Measurements from ENCODE around the gene S100A1.
"Not testable (repeated sequence)": the region's sequence is repeated elsewhere in the genome, so short reads cannot be mapped to it uniquely, and the experiment has no call there.

Gene S100A1

DNA sequence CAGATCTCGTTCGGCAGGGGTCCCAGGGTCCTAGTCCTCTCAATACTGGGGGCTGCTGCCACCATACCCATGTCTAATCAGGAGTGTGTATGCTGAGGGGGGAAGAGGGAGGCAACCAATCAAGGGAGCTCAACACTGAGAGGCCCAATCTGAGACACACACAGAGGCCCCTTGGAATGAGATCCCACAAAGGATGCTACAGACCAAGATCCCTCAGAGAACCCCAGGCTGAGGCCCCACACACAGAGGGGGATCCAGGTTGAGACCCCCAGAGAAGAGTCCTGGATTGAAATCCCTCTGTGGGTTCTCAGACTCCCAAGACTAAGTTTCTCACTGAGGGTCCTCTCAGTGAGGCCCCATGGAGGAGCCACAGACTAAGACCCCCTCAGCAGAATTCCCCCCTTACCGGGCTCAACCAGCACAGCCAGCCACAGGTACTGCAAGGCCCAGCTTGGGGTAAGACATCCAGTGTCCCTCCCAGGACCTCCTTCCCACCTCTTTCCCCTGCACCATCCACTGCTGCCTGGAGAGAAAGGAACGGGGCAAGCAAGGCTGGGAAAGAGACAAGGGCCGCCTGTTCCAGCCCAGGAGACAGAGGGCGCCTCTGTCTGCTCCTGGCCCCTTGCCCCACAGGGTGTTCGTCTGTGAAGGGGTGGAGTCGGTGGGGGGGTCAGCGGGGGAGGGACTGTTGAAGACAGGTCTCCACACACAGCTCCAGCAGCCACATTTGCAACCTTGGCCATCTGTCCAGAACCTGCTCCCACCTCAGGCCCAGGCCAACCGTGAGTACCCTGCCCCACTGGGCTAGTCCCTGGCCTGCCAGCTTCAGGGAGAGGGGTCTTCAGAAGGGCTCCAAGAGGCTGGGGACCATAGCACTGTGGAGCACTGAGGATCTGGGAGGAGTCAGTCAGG, at the start of gene S100A1:
Gene S100A1, plus strand, starts transcription at position 720 of the 912 bp plus-strand sequence. CDS start 2,088 bp downstream, outside the sequence.
- in situ Hi-C loops (cut with HindIII; ENCODE audit: low sequenced_read_pairs): no loop called here

DNA sequence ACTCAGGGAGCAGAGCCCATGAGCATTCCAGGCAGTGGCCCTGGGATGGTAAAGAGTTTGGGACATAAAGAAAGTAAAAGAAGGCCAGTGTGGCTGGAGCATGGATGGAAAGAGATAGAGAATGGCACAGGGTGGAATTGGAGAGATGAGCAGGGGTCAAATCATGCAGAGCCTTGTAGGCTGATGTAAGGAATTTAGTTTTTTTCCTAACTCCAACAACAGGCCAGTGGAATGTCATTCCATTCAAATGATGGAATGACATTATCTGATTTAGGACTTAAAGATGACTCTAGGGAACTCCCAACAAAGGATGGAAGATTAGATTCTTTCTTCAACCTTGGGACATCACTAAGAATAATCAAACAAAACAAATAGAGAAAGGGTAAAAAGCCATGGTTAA, 49.7 kb upstream of the S100A1 start:
- in situ Hi-C loops (cut with HindIII; ENCODE audit: low sequenced_read_pairs): loop anchor here (10.0 kb wide), 1 partner anchor 224 kb away; the partner anchor contains the start of gene S100A9

DNA sequence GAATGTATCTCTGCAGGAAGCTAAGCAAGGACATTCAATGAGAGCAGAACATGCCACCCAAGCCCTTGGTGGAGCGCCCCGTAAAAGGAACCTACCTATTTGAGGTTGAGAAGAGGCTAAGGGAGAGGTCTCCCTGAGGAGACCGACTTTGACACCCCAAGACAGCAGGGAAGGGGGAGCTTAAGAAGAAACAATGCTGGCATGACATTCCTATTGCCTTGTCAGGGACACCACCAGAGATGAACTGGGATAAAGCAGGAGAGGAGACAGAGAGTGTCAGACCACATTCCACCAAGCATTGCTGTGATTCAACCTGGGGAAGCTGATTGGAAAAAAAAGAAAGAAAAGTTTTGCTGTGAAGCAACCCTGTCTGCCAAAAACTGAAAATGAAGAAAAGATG, 49.3 kb upstream of the S100A1 start:
- in situ Hi-C loops (cut with HindIII; ENCODE audit: low sequenced_read_pairs): loop anchor here (10.0 kb wide), 1 partner anchor 224 kb away; the partner anchor contains the start of gene S100A9

DNA sequence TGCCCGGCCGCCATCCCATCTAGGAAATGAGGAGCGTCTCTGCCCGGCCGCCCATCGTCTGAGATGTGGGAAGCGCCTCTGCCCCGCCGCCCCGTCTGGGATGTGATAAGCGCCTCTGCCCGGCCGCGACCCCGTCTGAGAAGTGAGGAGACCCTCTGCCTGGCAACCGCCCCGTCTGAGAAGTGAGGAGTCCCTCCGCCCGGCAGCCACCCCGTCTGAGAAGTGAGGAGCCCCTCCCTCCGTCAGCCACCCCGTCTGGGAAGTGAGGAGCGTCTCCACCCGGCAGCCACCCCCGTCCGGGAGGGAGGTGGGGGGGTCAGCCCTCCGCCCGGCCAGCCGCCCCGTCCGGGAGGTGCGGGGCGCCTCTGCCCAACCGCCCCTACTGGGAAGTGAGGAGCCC, 45.4 kb upstream of the S100A1 start:
- in situ Hi-C loops (cut with HindIII; ENCODE audit: low sequenced_read_pairs): not testable (repeated sequence)

DNA sequence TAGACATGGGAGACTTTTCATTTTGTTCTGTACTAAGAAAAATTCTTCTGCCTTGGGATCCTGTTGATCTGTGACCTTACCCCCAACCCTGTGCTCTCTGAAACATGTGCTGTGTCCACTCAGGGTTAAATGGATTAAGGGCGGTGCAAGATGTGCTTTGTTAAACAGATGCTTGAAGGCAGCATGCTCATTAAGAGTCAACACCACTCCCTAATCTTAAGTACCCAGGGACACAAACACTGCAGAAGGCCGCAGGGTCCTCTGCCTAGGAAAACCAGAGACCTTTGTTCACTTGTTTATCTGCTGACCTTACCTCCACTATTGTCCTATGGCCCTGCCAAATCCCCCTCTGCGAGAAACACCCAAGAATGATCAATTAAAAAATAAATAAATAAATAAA, 44.7 kb upstream of the S100A1 start:
- in situ Hi-C loops (cut with HindIII; ENCODE audit: low sequenced_read_pairs): not testable (repeated sequence)

DNA sequence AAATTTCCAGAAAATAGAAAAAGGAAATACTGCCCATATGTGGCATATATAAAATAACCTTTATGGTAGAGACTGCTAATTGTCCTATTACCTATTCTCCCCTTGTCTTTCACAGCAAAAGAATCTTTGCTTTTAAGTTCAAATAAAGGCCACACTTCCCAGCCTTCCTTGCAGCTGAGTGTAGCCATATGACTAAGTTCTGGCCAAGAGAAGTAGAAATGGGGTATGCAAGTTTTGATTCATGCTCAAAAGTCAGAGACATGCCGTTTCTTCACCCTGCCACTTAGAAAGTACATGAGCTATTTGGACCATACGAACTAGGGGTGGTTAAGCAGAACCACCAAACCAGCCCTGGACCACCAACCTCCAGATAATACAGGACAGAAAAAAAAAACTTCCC, 44.3 kb upstream of the S100A1 start:
- in situ Hi-C loops (cut with HindIII; ENCODE audit: low sequenced_read_pairs): no loop called here

DNA sequence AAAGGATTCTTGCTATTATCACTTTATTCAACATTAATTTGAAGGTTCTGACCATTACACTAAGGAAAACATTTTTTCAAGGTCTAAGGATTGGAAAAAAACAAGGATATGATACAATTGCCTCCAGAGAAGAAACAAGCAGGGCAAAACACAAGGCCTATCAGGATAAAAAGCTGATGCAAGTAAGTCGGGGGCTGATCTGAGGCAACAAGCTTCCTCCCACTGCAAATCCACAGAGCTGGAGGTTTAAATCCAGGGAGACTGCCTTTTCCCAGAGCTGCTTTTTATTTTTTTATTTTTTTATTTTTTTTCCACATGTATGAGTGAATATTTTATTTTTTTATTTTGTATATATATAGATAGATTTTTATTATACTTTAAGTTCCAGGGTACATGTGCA, 43.2 kb upstream of the S100A1 start:
- in situ Hi-C loops (cut with HindIII; ENCODE audit: low sequenced_read_pairs): no loop called here

DNA sequence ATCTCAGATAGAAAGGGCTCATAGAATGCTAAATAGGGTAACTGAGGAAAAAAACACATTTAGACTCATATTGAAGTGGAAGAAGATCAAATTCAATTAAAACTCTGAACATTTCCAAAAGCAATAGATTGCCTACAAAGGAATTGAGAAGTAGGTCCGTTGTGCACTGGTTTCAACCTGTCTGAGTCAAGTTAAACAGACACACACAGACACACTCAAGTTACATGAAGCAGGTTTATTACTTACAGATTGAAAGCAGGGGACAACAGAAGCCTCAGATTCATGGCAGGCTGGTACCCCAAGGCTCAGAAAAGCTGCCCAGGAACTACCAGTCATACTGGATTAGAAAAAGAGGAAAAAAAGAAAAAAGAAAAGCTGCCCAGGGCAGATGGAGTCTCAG, 41.9 kb upstream of the S100A1 start:
- in situ Hi-C loops (cut with HindIII; ENCODE audit: low sequenced_read_pairs): no loop called here

DNA sequence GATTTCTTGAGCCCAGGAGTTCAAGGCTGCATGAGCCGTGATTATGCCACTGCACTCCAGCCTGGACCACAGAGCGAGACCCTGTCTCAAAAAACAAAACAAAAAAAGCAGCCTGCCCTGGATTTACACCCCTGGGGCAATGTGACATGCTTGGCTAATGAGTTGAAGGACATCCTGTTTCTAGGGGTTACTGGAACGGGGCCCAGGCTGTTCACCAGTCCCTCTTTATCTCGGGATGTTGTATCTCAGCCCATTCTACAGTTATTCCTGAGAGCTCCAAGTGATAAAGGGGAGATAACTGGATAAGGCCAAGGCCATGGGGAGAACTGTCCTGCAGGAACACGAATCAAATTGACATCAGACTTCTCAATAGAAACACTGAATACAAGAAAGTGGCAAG, 40.9 kb upstream of the S100A1 start:
- in situ Hi-C loops (cut with HindIII; ENCODE audit: low sequenced_read_pairs): no loop called here

DNA sequence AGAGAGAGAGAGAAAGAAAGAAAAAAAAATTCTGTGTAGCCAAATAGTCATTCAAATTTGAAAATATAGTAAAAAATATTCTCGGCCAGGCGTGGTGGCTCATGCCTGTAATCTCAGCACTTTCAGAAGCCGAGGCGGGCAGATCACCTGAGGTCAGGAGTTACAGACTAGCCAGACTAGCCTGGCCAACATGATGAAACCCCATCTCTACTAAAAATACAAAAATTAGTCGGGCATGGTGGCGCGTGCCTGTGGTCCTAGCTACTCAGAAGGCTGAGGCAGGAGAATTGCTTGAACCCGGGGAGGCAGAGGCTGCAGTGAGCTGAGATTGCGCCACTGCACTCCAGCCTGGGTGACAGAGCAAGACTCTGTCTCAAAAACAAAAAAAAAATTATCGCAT, 40.2 kb upstream of the S100A1 start:
- in situ Hi-C loops (cut with HindIII; ENCODE audit: low sequenced_read_pairs): not testable (repeated sequence)

DNA sequence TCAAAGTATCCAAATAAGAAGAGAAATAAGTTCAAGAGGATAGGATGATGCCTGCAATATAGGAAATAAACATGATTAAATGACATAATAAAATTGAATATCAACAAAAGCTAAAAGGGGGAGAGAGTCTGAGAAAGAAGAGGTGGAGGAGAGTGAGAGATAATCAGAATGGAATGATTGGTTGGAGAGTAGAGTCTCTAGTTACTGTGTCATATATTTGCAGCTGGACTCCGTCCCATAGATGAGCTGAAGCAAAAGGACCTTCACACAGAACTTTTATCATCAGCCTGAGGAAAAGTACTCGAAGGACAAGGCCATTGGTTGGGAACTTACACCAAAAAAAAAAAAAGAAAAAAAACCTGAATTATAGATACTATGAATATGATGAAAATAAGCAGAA, 39.8 kb upstream of the S100A1 start:
- in situ Hi-C loops (cut with HindIII; ENCODE audit: low sequenced_read_pairs): no loop called here

DNA sequence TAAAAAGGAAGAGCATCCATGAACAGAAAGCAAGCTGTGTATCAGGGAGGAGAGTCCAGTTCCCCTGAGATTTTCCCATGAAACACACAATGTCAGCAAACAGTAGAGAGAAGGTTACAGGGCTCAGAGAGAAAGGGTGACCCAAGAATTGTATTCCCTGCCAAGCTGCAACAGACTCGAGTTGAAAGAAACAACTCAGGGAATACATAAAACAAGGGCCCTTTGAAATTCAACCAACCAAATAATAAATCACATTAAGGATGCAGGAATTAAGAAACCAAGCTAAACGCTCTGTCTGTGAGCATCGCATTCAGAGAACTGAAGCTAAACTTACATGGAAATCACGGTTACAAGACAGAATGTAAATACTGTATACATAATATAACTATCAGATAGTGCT, 35.5 kb upstream of the S100A1 start:
- in situ Hi-C loops (cut with HindIII; ENCODE audit: low sequenced_read_pairs): no loop called here

DNA sequence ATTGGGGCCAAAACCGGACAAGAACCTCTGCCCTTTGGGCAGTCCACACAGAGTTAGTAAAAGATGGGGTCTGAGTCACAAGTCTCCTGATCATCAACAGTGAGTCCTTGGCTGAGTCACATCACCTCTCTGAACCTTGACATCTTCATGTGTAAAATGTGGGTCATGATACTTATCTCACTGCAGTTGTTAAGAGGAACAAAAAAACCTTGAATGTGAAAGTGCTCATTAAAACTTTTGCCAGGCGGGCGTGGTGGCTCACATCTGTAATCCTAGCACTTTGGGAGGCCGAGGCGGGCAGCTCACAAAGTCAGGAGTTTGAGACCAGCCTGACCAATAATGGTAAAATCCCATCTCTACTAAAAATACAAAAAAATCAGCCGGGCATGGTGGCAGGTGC, 31.0 kb upstream of the S100A1 start:
- in situ Hi-C loops (cut with HindIII; ENCODE audit: low sequenced_read_pairs): no loop called here

DNA sequence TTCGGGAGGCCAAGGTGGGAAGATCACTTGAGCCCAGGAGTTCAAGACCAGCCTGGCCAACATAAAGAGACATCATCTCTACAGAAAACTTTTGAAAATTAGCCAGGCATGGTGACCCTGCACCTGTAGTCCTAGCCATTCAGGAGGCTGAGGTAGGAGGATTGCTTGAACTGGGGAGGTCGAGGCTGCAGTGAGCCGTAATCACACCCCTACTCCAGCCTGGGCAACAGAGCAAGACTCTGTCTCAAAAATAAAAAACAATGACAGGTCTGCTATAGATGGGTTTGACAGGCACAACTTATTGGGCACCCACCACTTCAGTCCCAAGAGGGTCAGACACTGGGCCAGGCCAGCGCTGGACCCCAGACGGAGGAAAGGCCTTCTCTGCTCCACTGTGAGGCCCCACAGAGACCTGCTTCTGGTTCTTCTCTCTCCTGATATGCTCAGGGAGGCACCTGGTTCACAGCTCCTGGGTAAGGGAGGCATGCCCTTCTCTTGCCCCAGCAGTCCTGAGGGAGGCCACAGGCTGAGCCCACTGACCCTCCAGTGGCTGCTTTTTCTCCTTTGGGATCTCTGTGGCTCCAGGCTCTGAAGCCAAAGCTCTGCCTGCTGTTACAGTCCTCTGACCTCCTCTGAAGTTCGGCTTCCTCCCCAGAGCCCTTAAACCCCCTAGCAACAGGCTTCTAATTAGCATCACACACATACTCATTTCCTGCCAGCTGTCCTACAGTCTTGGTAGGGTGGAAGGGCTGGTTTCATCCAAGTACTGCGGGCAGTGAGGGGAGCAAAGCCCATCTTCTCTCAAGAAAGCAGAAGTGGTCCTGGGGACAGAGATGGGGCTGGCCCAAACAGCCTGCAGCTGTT, 29.7 kb upstream of the S100A1 start:
- in situ Hi-C loops (cut with HindIII; ENCODE audit: low sequenced_read_pairs): no loop called here

DNA sequence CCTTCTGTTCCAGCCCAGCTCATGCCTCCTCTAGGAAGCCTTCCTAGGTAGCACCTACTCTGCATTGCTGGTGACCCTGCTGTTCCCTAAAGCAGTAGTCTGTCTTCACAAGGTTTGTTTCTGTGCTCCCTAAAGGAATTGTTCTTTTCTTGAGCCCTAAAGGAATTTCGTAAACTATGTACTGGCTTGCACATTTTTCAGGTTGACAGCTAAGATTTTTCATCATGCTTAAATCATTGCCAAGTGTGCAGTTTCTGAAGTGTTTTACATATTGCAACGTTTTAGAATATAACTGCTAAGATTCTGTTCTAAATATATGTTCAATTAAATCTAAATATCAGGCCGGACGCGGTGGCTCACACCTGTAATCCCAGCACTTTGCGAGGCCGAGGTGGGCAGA, 28.4 kb upstream of the S100A1 start:
- in situ Hi-C loops (cut with HindIII; ENCODE audit: low sequenced_read_pairs): no loop called here

DNA sequence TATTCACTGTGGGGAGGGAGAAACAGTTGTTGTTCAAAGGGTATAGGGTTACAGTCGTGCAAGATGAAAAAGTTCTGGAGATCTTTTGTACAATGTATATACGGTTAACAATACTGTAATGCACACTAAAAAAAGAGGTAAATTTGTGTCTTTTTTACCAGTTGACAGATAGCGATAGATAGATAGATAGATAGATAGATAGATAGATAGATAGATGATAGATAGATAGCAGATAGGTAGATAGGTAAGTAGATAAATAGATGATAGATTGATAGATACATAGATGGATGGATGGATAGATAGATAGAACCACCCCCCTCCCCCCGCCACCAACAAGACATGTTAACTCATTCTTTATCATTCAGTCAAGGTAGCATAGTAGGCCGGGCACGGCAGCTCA, 25.5 kb upstream of the S100A1 start:
- in situ Hi-C loops (cut with HindIII; ENCODE audit: low sequenced_read_pairs): no loop called here

DNA sequence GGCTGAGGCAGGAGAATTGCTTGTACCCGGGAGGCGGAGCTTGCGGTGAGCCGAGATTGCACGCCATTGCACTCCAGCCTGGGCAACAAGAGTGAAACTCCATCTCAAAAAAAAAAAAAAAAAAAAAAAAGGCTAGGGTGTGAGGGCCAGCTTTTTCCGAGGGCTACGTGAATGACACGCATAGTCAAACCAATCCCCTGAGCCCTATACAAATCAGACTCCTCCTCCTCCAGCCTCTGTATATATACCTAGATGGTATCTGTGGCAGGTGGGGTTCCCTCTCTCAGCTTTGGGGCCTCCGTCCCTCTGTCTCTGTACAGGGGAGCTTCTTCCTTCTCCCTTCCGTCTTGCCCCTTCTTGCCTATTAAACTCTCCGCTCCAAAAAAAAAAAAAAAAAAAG, 22.0 kb upstream of the S100A1 start:
- in situ Hi-C loops (cut with HindIII; ENCODE audit: low sequenced_read_pairs): no loop called here

DNA sequence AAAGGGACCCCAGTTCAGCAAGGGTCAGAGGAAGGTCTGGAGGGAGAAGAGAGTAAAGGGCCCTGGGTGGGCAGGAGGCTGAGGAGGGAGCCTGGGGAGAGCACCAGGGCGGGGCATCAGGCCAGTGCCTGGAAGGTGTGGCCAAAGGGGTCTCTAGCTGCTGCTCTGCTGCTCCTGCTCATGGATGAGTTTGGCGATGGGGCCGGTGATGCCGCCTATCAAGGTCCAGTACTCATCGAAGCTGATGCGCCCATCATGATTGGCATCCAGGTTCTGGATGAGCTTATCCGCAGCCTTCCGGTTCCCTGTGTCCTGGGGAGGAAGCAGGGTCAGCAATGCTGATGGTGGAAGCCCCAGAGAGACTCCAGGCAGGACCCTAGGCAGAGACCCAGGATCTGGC, 20.9 kb upstream of the S100A1 start:
- in situ Hi-C loops (cut with HindIII; ENCODE audit: low sequenced_read_pairs): no loop called here

DNA sequence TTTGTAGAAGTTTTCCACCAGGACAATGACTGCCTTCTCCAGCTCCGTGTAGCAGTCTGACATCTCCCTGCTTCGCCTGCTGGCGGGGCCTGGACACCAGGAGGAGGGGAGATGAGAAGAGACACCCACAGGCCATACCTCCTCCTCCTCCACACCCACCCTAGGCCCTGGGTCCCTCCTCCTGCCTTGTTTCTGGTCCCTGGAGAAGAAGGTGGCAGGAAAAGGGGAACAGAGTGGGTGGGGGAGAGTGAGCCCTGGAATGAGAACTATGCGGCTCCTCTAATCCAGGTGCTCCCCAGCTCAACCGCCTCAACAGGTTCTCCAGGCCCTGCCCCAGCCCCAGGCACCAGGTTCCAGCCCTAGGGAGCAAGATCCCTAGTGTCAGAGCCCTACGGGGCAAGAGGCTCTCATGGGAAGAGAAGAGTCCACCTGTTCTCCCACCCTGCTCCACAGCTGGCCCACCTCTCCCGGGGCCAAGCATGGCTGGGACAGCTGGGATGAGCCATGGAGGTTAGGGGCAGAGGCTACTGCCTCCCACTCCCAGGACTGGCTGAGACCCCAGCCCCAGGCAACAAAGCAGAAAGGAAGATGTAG, 20.0 kb upstream of the S100A1 start:
- in situ Hi-C loops (cut with HindIII; ENCODE audit: low sequenced_read_pairs): no loop called here

DNA sequence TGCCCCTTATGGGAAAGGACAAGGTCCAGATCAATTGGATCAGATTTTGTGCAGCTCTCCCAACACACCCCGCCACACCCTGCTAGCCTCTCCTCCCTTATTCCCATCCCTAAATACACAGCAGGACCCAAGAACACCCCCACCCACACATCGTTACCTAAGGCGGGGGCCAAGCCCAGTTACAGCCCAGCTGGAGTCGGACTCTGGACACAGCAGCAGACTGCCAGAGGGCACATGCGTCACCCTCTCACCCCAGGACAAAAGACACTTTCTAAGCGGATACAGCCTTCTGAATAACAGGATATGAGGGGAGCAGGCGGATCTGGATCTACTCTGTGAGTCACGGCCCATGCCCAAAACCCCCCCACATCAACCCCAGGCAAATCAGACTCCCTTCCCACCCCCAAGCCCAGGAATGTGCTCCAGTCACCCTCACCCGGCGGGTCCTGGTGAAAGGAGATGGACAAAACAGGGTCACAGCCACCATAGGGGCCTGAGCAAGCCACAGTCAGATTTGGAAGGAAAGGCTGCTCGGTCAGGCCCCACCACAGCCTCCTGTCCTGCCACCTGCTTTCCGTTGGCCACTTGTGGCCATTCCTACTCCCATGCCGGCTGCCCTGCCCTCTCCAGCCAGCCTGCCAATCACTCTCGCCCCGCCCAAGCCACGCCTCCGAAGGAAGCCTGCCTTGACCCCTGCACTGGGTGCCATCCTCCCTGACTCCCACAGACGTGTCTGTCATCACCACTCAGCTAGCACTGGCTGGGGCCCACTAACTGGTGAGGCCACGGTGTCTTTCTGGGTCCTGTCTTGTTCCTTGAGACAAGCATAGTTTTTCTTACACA, 19.3 kb upstream of the S100A1 start:
- in situ Hi-C loops (cut with HindIII; ENCODE audit: low sequenced_read_pairs): no loop called here

DNA sequence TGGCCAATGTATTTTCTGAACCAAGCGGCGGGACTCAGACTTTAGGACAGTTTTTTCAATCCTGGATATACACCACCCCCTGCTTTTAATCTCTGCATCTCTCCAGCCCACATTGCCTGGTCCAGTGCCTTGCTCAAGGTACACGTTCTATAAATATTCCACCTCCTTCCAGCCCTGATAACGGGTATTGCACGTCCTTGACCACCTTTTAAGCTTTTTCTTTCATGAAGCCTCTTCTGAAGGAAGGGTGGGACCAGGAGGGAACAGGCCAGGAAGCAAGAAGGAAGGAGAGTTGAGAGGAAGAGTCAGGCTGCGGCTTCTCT, 18.7 kb upstream of the S100A1 start:
- in situ Hi-C loops (cut with HindIII; ENCODE audit: low sequenced_read_pairs): no loop called here

All from DLD1 (cell line).